ENCODE results near the gene SYNJ1.

The SYNJ1 gene

GRCh38 chr21:32612999-32613337, 114.8 kb downstream of the SYNJ1 start:
- no peak for TF ChIP-seq GATA2 (IDR thresholded peaks at IDR 0.05; ENCODE audit: low read depth, low read length)
- no peak for TF ChIP-seq GATA3 (IDR thresholded peaks at IDR 0.05; ENCODE audit: low read depth, low read length)

- no peak for TF ChIP-seq GATA2 (IDR thresholded peaks at IDR 0.05; ENCODE audit: low read depth, low read length)
- no peak for TF ChIP-seq GATA3 (IDR thresholded peaks at IDR 0.05; ENCODE audit: low read depth, low read length)
Observed at GRCh38 chr21:32612075-32612998, 115.5 kb downstream of the SYNJ1 start, which contains the start of gene CFAP298. Gene CFAP298, minus strand, starts transcription at chr21:32612377. Its CDS starts 134 bp downstream, at chr21:32612243.

- TF ChIP-seq GATA2 (IDR thresholded peaks at IDR 0.05; ENCODE audit: low read depth, low read length) (no peak), GATA3 (IDR thresholded peaks at IDR 0.05; ENCODE audit: low read depth, low read length) (no peak)
Observed at GRCh38 chr21:32611471-32611997, 116.3 kb downstream of the SYNJ1 start.

GRCh38 chr21:32608851-32609250, 119.0 kb downstream of the SYNJ1 start:
- TF ChIP-seq GATA3 (IDR thresholded peaks at IDR 0.05; ENCODE audit: low read depth, low read length) (no peak), GATA2 (IDR thresholded peaks at IDR 0.05; ENCODE audit: low read depth, low read length) (no peak)

- TF ChIP-seq GATA3 (IDR thresholded peaks at IDR 0.05; ENCODE audit: low read depth, low read length) (no peak), GATA2 (IDR thresholded peaks at IDR 0.05; ENCODE audit: low read depth, low read length) (no peak)
Observed at GRCh38 chr21:32605469-32605868, 122.3 kb downstream of the SYNJ1 start.

GRCh38 chr21:32604464-32604863, 123.3 kb downstream of the SYNJ1 start:
- TF ChIP-seq GATA3 (IDR thresholded peaks at IDR 0.05; ENCODE audit: low read depth, low read length) (no peak), GATA2 (IDR thresholded peaks at IDR 0.05; ENCODE audit: low read depth, low read length) (no peak)

- TF ChIP-seq GATA2 (IDR thresholded peaks at IDR 0.05; ENCODE audit: low read depth, low read length) (no peak), GATA3 (IDR thresholded peaks at IDR 0.05; ENCODE audit: low read depth, low read length) (no peak)
Observed at GRCh38 chr21:32603131-32603530, 124.7 kb downstream of the SYNJ1 start.

- TF ChIP-seq GATA2 (IDR thresholded peaks at IDR 0.05; ENCODE audit: low read depth, low read length) (no peak), GATA3 (IDR thresholded peaks at IDR 0.05; ENCODE audit: low read depth, low read length) (no peak)
Observed at GRCh38 chr21:32602099-32602498, 125.7 kb downstream of the SYNJ1 start.

- TF ChIP-seq GATA2 (IDR thresholded peaks at IDR 0.05; ENCODE audit: low read depth, low read length) (no peak), GATA3 (IDR thresholded peaks at IDR 0.05; ENCODE audit: low read depth, low read length) (no peak)
Observed at GRCh38 chr21:32599526-32599925, 128.3 kb downstream of the SYNJ1 start.

GRCh38 chr21:32599091-32599490, 128.7 kb downstream of the SYNJ1 start:
- no peak for TF ChIP-seq GATA3 (IDR thresholded peaks at IDR 0.05; ENCODE audit: low read depth, low read length)
- TF ChIP-seq GATA2 (IDR thresholded peaks at IDR 0.05; ENCODE audit: low read depth, low read length): no peak

- TF ChIP-seq GATA3 (IDR thresholded peaks at IDR 0.05; ENCODE audit: low read depth, low read length) (no peak), GATA2 (IDR thresholded peaks at IDR 0.05; ENCODE audit: low read depth, low read length) (no peak)
Observed at GRCh38 chr21:32597205-32597604, 130.6 kb downstream of the SYNJ1 start.

- TF ChIP-seq GATA3 (IDR thresholded peaks at IDR 0.05; ENCODE audit: low read depth, low read length) (no peak), GATA2 (IDR thresholded peaks at IDR 0.05; ENCODE audit: low read depth, low read length) (no peak)
Observed at GRCh38 chr21:32595431-32595830, 132.4 kb downstream of the SYNJ1 start.

GRCh38 chr21:32593690-32594089, 134.1 kb downstream of the SYNJ1 start:
- no peak for TF ChIP-seq GATA3 (IDR thresholded peaks at IDR 0.05; ENCODE audit: low read depth, low read length)
- no peak for TF ChIP-seq GATA2 (IDR thresholded peaks at IDR 0.05; ENCODE audit: low read depth, low read length)

GRCh38 chr21:32592929-32593502, 134.8 kb downstream of the SYNJ1 start:
- TF ChIP-seq GATA3 (IDR thresholded peaks at IDR 0.05; ENCODE audit: low read depth, low read length): no peak
- no peak for TF ChIP-seq GATA2 (IDR thresholded peaks at IDR 0.05; ENCODE audit: low read depth, low read length)

- TF ChIP-seq GATA2 (IDR thresholded peaks at IDR 0.05; ENCODE audit: low read depth, low read length) (no peak), GATA3 (IDR thresholded peaks at IDR 0.05; ENCODE audit: low read depth, low read length) (no peak)
Observed at GRCh38 chr21:32590130-32590529, 137.7 kb downstream of the SYNJ1 start.

Data from SH-SY5Y (cell line).